ENCODE results near the gene JKAMP. TPM values are rescaled to one million over a fixed set of nuclear protein-coding genes. Genes with fewer than 3 reads are reported as not detected.

Gene JKAMP
- total RNA-seq, 1 experiment from 2014 or later: 29.7 TPM

GRCh38 chr14:59534361-59534987, 50.2 kb downstream of the JKAMP start:
- CTCF ChIA-PET: no interaction called here
- BruUV-seq (replicated peaks): no TSS peak
- intact Hi-C loops (cut with micrococcal nuclease): no loop called here

GRCh38 chr14:59537476-59537875, 53.2 kb downstream of the JKAMP start:
- Mint-ChIP-seq H3K4me3 (ENCODE audit: unreplicated experiment) (no peak overlapping the region), H3K36me3 (ENCODE audit: insufficient read depth, unreplicated experiment) (no peaks in the 10 kb centered on the region), H3K27ac (ENCODE audit: low read depth, unreplicated experiment) (no peak overlapping the region), H3K4me1 (ENCODE audit: insufficient read depth, unreplicated experiment) (peaks cover 8% of the 10 kb centered on the region), H3K9me3 (ENCODE audit: unreplicated experiment) (no peaks in the 10 kb centered on the region), H3K27me3 (ENCODE audit: insufficient read depth, unreplicated experiment) (no peaks in the 10 kb centered on the region)
- no TSS peak for BruUV-seq (replicated peaks)
- no peak for TF ChIP-seq CTCF (IDR thresholded peaks at IDR 0.05; ENCODE audit: unreplicated experiment)
- DNase-seq (ENCODE audit: unreplicated experiment): no peak
- POLR2A ChIA-PET: no interaction called here
- intact Hi-C loops (cut with micrococcal nuclease): no loop called here
- CTCF ChIA-PET: no interaction called here

More at GRCh38 chr14:59534361-59534987, 50.2 kb downstream of the JKAMP start:
- no peaks in the 10 kb centered on the region for H3K9me3 Mint-ChIP-seq (ENCODE audit: unreplicated experiment)
- H3K27ac Mint-ChIP-seq (ENCODE audit: low read depth, unreplicated experiment): no peak overlapping the region
- POLR2A ChIA-PET: no interaction called here
- no peaks in the 10 kb centered on the region for H3K27me3 Mint-ChIP-seq (ENCODE audit: insufficient read depth, unreplicated experiment)
- peaks cover 8% of the 10 kb centered on the region for H3K4me1 Mint-ChIP-seq (ENCODE audit: insufficient read depth, unreplicated experiment)
- H3K36me3 Mint-ChIP-seq (ENCODE audit: insufficient read depth, unreplicated experiment): no peaks in the 10 kb centered on the region
- TF ChIP-seq CTCF (IDR thresholded peaks at IDR 0.05; ENCODE audit: unreplicated experiment): no peak
- no peak overlapping the region for H3K4me3 Mint-ChIP-seq (ENCODE audit: unreplicated experiment)
- no peak for DNase-seq (ENCODE audit: unreplicated experiment)

- no peaks in the 10 kb centered on the region for H3K36me3 Mint-ChIP-seq (ENCODE audit: insufficient read depth, unreplicated experiment)
- no peak for TF ChIP-seq CTCF (IDR thresholded peaks at IDR 0.05; ENCODE audit: unreplicated experiment)
- POLR2A ChIA-PET: no interaction called here
These were observed 54.6 kb downstream of the JKAMP start for GRCh38 chr14:59538936-59539335.

GRCh38 chr14:59540852-59541251, 56.5 kb downstream of the JKAMP start:
- no peaks in the 10 kb centered on the region for H3K27me3 Mint-ChIP-seq (ENCODE audit: insufficient read depth, unreplicated experiment)
- no peak for TF ChIP-seq CTCF (IDR thresholded peaks at IDR 0.05; ENCODE audit: unreplicated experiment)
- H3K4me1 Mint-ChIP-seq (ENCODE audit: insufficient read depth, unreplicated experiment): peaks cover 8% of the 10 kb centered on the region
- CTCF ChIA-PET: no interaction called here
- no peak for DNase-seq (ENCODE audit: unreplicated experiment)
- BruUV-seq (replicated peaks): no TSS peak
- H3K4me3 Mint-ChIP-seq (ENCODE audit: unreplicated experiment): no peak overlapping the region
- H3K36me3 Mint-ChIP-seq (ENCODE audit: insufficient read depth, unreplicated experiment): no peaks in the 10 kb centered on the region
- POLR2A ChIA-PET: no interaction called here
- no peak overlapping the region for H3K27ac Mint-ChIP-seq (ENCODE audit: low read depth, unreplicated experiment)
- no peaks in the 10 kb centered on the region for H3K9me3 Mint-ChIP-seq (ENCODE audit: unreplicated experiment)
- intact Hi-C loops (cut with micrococcal nuclease): no loop called here

More at GRCh38 chr14:59538936-59539335, 54.6 kb downstream of the JKAMP start:
- Mint-ChIP-seq H3K27ac (ENCODE audit: low read depth, unreplicated experiment) (no peak overlapping the region), H3K27me3 (ENCODE audit: insufficient read depth, unreplicated experiment) (no peaks in the 10 kb centered on the region), H3K9me3 (ENCODE audit: unreplicated experiment) (no peaks in the 10 kb centered on the region), H3K4me1 (ENCODE audit: insufficient read depth, unreplicated experiment) (peaks cover 8% of the 10 kb centered on the region), H3K4me3 (ENCODE audit: unreplicated experiment) (no peak overlapping the region)
- intact Hi-C loops (cut with micrococcal nuclease): no loop called here
- CTCF ChIA-PET: no interaction called here
- no peak for DNase-seq (ENCODE audit: unreplicated experiment)
- no TSS peak for BruUV-seq (replicated peaks)

All from MCF 10A (cell line).